GM18873 (cell line): Measurements from ENCODE around the gene SPN.
"Not testable (repeated sequence)": the region's sequence is repeated elsewhere in the genome, so short reads cannot be mapped to it uniquely, and the experiment has no call there.

Experiments
- ATAC-seq: cut with Tn5 transposase; IDR thresholded peaks from one replicate; pipeline ENCODE4 v1.9.1; 2021; ENCODE audit warnings: mild to moderate bottlenecking, moderate library complexity, moderate number of reproducible peaks; ENCODE audit not compliant: unreplicated experiment, low FRiP score

Gene SPN

DNA sequence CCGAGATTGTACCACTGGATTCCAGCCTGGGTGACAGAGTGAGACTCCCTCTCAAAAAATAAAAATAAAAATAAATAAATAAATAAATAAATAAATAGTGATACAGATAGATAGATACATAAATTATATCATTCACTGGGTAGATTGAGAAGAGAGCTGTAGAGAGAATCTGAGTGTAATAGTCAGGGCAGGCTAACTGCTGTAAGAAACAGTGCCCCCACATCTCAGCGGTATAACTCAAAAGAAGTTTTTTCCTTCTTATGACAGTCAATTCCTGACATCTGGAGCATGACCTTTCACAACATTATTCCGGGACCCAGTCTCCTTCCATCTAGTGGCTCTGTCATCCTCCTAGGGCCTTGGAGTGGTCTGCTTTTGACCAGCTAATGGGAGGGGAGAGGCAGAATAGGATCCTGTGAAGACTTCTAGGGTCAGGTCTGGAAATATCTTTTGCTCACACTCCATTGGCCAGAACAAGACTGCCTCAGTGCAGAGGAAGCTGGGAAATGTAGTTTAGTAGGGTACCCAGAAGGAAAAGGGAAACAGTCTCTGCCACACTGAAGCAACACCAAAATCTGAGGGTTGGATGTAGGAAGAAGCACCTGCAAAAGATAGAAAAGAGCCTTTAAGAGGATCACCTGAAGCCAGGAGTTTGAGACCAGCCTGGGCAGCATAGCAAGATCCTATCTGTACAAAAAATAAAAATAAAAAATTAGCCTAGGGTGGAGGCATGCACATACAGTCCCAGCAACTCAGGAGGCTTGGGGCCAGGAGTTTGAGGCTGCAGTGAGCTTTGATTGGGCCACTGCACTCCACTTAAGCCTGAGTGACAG, 13.0 kb downstream of the SPN start:
- ATAC-seq: no peak

DNA sequence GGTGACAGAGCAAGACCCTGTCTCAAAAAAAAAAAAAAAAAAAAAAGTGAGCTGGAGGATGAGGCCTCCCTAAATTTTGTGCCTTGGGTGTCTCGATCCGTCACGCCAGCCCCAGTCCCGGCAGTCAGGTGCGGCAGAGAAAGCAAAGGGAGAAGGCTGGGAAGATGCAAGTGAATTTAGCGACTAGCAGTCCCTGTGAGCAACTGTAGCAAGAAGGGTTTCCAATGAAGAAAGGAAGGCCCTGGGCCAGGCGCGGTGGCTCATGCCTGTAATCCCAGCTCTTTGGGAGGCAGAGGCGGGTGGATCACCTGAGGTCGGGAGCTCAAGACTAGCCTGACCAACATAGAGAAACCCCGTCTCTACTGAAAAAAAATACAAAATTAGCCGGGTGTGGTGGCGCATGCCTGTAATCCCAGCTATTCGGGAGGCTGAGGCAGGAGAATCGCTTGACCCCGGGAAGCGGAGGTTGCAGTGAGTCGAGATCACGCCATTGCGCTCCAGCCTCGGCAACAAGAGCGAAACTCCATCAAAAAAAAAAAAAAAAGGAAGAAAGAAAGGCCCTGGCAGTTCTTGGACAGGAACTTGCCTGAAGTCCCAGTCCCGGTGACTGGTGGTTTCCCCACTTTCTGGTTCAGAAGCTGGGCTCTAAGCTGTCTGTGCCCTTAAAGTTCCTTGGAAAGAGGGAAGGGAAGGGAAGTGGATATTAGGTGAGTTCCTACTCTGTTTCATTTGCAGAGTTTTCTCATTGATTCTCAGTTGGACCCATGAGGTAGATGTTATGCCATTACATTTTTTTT, 14.1 kb downstream of the SPN start:
- no peak for ATAC-seq

DNA sequence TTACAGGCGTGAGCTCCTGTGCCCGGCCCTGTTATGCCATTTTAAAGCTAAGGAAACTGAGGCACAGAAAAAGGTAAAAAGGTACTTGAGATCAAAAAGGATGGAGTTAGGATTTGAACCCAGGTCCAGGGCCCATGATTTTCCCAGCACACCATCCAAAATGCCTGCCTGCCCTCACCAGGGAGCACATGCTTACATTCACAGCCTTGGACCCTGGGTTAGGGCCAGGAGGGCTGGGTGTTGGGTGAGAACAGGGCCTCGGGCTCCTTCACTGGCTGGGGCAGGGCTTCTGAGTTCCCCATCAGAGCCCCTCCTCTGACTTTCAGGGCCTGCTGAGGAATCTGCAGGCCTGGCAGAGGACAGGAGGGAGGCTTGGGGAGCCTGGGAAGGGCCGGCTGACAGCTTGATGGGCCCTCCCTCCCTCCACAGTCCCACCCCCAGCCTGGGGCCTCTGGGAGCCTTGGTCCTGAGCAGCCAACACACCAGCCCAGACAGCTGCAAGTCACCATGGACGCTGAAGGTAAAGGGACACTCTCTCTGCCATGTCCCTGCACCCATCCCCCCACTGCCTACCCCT, 15.7 kb downstream of the SPN start, which contains the start of gene QPRT:
TSS of gene QPRT (plus strand) at position 490 of the 577 bp plus-strand sequence. CDS start at position 508, 18 bp downstream.
- no peak for ATAC-seq

DNA sequence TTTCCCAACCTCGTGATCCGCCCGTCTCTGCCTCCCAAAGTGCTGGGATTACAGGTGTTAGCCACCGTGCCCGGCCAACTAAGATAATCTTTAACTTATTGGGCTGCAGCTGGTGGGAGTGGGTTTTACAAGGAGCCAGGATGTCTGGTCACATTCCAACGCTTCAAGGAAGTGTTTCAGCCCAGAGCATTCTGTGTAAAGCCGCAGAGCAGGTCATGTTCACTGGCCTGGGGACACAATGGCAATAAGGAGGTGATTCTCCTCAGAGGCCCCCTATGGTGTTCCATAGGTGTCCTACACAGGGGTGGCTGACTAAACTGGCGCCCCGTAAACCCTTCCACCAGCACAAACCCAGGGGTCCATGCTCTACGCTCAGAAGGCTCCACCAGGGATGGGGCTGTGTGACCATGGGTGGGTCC, 17.1 kb downstream of the SPN start:
- ATAC-seq: no peak

DNA sequence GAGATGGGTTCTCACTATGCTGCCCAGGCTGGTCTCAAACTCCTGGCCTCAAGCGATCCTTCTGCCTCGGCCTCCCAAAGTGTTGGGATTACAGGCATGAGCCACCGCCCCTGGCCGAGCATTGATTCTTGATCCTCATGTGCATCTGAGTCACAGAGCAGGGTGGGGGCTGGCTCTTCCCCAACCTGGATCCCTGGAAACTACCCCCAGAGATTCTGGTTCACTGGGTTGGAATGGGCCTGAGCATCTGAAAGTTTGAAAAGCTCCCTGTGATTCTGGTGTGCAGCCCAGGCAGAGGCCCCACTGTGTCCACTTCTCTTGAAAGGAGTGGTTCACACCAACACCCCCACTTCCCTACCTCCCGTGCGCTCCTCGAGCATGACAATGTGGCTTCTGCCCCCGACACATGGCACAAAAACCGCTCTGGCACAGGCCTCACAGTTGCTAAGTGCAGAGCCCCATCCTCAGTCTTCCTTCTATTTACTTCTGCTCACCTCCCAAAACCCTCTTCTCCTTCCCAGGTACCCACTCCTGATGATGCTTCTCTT, 20.6 kb downstream of the SPN start:
- no peak for ATAC-seq

DNA sequence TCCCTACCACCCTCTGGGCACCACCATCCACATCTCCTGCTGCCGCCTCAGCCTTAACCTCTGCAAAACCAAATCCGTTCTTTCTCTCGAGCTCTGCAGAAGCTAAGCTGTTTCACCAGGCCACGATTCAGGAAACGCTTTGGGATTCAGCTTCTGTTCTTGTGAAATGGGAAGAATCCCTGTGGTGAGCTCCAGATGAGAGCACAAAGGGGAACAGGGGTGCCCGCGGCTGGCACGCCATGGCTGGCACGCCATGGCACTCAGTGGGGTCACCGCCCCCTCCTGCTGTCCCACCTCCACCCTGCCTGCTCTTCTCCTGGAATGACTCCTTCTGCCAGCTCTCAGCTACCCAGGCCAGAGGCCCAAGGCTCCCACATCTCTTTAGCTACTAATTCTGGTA, 21.6 kb downstream of the SPN start:
- no peak for ATAC-seq

DNA sequence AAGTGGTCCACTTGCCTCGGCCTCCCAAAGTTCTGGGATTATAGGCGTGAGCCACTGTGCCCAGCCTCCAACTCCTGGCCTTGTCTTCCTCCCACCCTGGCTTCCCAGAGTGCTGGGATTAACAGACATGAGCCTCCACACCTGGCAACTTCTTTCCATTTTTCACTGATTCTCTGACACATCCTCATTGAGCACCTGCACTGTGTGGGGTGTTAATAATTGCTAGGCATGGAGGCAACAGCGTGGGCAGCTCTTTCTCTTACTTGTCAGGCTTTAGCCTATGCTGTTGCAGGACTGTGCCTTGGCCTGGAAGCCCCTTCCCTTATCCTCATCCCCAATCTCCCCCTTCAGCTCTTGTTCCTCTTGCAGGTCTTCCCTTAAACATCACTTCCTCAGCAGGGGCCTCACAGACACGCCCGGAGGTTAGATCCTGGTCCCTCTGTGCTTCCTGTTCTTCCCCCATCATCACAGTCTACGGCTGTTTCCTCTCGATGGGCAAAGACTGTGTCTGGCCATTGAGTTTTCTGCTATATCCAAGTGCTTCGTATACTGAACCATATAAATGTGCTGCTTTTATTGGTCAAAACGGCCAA, 23.8 kb downstream of the SPN start:
- no peak for ATAC-seq

DNA sequence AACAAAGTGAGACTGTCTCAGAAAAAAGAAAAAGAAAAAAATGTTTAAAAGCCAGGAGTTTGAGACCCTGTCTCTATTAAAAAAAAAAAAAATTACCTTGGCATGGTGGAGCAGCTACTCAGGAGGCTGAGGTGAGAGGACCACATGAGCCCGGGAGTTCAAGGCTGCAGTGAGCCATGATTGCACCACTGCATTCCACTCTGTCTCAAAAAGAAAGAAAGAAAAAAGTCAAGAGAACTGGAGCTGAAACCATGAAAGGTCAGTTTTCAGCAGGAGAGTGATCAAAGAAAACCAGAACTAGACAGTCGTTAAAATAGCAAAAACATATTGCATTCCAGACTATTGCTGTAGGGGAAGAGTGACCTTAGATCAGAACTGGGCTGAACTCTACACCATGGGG, 24.7 kb downstream of the SPN start:
- ATAC-seq: no peak

DNA sequence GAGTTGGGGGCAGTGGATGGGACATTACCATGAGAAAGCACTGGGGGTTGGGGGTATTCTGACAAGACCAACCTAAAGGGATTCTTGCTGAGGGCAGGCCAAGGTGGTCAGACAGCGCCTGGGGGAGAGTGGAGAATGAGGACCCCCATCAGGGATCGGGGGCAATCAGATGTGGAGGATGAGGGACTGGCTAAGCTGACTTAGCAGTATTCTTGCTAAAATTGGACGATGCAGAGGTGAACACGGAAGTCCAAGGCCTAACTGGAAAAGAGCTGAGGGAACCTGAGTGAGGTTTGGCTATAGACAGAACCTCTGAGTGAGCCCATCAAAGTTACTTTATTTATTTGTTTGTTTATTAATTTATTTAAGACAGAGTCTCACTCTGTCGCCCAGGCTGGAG, 25.1 kb downstream of the SPN start:
- ATAC-seq: no peak

DNA sequence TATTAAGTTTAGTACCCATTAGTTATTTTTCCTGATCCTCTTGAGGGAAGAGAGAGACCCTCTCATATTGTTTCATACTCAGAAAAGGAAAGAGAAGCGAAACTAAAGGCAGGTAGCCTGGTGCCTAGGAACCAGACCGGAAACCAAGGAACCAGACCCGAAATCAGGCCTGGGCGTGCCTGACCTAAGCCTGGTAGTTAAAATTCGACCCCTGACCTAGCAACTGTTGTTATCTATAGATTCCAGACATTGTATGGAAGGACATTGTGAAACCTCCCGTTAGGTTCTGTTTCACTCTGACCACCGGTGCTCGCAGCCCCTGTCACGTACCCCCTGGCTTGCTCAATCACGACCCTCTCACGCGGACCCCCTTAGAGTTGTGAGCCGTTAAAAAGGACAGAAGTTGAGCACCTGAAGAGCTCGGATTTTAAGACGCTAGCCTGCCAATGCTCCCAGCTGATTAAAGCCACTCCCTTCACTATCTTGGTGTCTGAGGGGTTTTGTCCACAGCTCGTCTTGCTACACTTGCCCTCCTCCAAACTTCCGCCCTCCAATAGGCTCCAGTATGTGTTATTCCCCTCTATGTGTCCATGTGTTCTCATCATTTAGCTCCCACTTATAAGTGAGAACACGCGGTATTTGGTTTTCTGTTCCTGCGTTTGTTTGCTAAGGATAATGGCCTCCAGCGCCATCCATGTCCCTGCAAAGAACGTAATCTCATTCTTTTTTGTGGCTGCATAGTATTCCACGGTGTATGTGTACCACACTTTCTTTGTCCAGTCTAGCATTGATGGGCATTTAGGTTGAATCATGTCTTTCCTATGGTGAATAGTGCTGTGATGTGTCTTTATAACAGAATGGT, 26.7 kb downstream of the SPN start:
- ATAC-seq: not testable (repeated sequence)

DNA sequence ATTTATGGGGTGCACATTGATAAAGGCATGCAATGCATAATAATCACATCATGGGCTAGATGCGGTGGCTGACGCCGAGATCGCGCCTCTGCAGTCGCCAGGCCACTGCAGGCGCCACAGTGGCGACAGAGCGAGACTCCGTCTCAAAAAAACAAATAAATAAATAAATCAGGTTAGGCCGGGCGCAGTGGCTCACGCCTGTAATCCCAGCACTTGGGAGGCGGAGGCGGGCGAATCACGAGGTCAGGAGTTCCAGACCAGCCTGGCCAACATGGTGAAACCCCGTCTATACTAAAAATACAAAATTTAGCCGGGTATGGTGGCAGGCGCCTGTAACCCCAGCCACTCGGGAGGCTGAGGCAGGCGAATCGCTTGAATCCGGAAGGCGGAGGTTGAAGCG, 29.6 kb downstream of the SPN start:
- not testable (repeated sequence) for ATAC-seq

DNA sequence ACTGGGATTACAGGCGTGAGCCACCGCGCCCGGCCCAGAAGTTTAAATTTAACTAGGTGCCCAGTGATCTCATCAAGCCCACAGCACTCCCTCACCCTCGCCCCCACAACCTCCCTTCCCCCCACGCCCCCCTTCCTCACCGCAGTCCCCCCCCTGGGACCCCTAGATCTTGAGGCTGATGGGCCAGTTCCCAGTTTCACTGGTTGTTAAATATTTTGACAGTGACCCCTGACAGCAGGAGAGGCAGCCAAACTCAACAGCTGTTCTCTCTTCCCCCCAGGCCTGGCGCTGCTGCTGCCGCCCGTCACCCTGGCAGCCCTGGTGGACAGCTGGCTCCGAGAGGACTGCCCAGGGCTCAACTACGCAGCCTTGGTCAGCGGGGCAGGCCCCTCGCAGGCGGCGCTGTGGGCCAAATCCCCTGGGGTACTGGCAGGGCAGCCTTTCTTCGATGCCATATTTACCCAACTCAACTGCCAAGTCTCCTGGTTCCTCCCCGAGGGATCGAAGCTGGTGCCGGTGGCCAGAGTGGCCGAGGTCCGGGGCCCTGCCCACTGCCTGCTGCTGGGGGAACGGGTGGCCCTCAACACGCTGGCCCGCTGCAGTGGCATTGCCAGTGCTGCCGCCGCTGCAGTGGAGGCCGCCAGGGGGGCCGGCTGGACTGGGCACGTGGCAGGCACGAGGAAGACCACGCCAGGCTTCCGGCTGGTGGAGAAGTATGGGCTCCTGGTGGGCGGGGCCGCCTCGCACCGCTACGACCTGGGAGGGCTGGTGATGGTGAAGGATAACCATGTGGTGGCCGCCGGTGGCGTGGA, 31.5 kb downstream of the SPN start:
- ATAC-seq: no peak

DNA sequence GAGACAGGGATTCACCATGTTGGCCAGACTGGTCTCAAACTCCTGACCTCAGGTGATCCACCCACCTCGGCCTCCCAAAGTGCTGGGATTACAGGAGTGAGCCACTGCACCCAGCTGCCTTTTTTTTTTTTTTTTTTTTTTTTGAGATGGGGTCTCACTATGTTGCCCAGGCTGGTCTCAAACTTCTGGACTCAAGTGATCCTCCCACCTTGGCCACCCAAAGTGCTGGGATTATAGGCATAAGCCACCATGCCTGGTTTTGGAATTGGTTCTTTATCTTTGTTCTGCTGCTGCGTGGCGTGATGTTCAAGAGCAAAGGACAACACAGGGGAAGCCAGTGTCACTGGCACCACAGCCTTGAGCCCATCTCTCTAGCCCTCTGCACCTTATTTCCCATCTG, 32.6 kb downstream of the SPN start:
- not testable (repeated sequence) for ATAC-seq

DNA sequence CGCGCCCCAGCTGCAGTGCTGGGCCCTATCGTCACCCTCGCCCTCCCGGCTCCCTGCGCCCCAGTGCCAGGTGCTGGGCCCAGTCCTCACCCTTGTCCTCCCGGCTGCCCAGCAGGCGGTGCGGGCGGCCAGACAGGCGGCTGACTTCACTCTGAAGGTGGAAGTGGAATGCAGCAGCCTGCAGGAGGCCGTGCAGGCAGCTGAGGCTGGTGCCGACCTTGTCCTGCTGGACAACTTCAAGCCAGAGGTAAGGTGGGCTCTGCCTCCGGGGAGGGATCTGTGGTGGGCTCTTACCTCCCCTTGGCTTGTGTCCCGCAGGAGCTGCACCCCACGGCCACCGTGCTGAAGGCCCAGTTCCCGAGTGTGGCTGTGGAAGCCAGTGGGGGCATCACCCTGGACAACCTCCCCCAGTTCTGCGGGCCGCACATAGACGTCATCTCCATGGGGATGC, 33.9 kb downstream of the SPN start:
- ATAC-seq: no peak

DNA sequence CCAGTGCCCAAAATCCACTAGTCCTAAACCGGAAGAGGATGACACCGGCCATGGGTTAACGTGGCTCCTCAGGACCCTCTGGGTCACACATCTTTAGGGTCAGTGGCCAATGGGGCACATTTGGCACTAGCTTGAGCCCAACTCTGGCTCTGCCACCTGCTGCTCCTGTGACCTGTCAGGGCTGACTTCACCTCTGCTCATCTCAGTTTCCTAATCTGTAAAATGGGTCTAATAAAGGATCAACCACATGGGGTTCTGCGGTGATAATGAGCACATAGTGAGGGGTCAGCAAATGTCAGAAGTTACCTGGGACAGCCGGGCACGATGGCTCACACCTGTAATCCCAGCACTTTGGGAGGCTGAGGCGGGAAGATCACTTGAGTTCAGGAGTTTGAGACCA, 34.3 kb downstream of the SPN start:
- no peak for ATAC-seq

DNA sequence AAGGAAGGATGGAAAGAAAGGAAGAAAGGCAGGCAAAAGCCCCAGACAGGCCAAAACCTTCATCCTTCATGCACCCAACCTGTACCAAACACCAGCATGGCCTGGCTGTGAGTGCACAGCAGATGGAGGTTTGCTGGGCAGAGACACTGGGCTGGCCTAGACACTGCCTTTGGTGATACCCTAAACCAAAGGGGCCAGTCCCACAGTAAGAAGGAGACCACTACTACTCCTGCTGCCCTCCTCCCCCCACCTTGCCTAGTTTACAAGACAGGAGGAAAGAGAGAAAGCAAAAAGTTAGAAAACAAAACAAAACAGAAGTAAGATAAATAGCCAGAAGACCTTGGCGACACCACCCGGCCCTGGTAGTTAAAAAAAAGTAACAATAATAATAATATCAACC, 35.0 kb downstream of the SPN start:
- ATAC-seq: no peak

DNA sequence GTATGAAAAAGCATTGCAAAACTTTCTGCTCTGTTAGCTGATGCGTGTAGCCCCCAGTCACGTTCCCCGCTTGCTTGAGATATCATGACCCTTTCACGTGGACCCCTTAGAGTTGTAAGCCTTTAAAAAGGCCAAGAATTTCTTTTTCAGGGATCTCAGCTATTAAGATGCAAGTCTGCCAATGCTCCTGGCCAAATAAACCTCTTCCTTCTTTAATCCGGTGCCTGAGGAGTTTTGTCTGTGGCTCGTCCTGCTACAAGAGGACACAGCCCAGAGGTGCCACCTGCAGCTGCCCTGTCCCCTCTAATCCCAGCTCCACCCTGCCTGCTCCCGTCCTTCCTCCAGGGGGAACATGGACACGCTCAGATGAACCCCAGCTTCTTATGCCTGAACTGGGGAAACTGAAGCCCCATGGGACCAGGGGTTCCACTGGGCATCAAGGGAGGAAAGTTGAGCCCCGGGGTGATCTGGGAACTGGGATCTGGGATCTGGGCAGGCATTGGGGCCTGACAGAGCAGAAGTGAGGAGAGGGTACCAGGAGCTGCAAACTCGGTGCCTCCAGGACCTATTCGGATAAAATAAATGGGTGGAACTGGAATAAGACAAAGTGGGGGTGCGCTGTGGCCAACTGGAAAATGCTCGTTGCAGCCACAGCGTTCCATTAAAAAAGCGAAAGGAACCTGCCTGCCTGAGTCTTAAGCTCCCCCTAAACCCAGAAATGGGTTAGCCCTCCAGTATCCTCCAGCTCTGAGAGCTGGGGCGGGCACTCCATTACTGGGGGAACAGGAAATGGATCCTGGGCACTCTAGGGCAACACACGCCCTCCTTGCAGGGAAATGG, 35.7 kb downstream of the SPN start:
- ATAC-seq: no peak
